CD4-positive, alpha-beta memory T cell (primary cell): ENCODE results near the gene BRCA2. TPM values are rescaled to one million over a fixed set of nuclear protein-coding genes. Genes with fewer than 3 reads are reported as not detected.
"Not testable (repeated sequence)": the region's sequence is repeated elsewhere in the genome, so short reads cannot be mapped to it uniquely, and the experiment has no call there.

ENCODE experiments used
- CTCF ChIA-PET: fragments of 350-600 bp; sonication (Branson Sonifier 250); formaldehyde crosslinking; loops from one replicate; lab custom pipeline; 2021; ENCODE audit warnings: inconsistent platforms; ENCODE audit not compliant: partially characterized antibody; lab: Charles Lee
- POLR2A ChIA-PET: fragments of 350-600 bp; sonication (Branson Sonifier 250); formaldehyde crosslinking; loops from one replicate; lab custom pipeline; 2021; ENCODE audit not compliant: partially characterized antibody; lab: Charles Lee
- DNase-seq, 5 donors: peaks; one replicate each; pipeline versions ENCODE4 v3.0.0 to v3.0.0-alpha.2; 2020 to 2022; ENCODE audit warnings: mixed read lengths in 1 of 5
- H3K27ac ChIP-seq: one replicate; pipeline ENCODE4 v1.7.0; 2013; ENCODE audit warnings: low read depth, low read length
- H3K27me3 ChIP-seq: 2 replicates; pipeline ENCODE4 v1.7.0; 2013; ENCODE audit warnings: mild to moderate bottlenecking, low read length, moderate library complexity; ENCODE audit not compliant: insufficient read depth
- H3K36me3 ChIP-seq: 2 replicates; pipeline ENCODE4 v1.7.0; 2013; ENCODE audit warnings: mild to moderate bottlenecking, low read length, moderate library complexity; ENCODE audit not compliant: insufficient read depth
- H3K4me1 ChIP-seq: 2 replicates; pipeline ENCODE4 v1.7.0; 2013; ENCODE audit warnings: mild to moderate bottlenecking, low read length, moderate library complexity; ENCODE audit not compliant: insufficient read depth
- H3K4me3 ChIP-seq, 2 donors: one replicate each; pipeline ENCODE4 v1.7.0; 2013; ENCODE audit warnings: low read length in 2 of 2, mild to moderate bottlenecking in 1 of 2
- H3K9me3 ChIP-seq, 2 donors: one replicate each; pipeline ENCODE4 v1.7.0; 2013; ENCODE audit warnings: low read length in 2 of 2, control low read depth in 1 of 2; ENCODE audit not compliant: control insufficient read depth in 1 of 2
- H3K27ac Mint-ChIP-seq, 7 donors: one replicate each; pipeline ENCODE4 v1.8.0; 2020 to 2021; ENCODE audit warnings: mixed read lengths in 7 of 7, mild to moderate bottlenecking in 6 of 7, inconsistent platforms in 3 of 7, moderate library complexity in 3 of 7
- H3K27me3 Mint-ChIP-seq, 2 donors: one replicate each; pipeline ENCODE4 v1.8.0; 2020 to 2021; ENCODE audit warnings: mixed read lengths in 2 of 2
- H3K36me3 Mint-ChIP-seq, 2 donors: one replicate each; pipeline ENCODE4 v1.8.0; 2020 to 2021; ENCODE audit warnings: mixed read lengths in 2 of 2, inconsistent platforms in 1 of 2, mild to moderate bottlenecking in 1 of 2
- H3K4me1 Mint-ChIP-seq, 4 donors: one replicate each; pipeline ENCODE4 v1.8.0; 2020 to 2021; ENCODE audit warnings: mixed read lengths in 4 of 4, mild to moderate bottlenecking in 1 of 4
- H3K4me3 Mint-ChIP-seq, 8 donors: one replicate each; pipeline ENCODE4 v1.8.0; 2020 to 2021; ENCODE audit warnings: mixed read lengths in 8 of 8, mild to moderate bottlenecking in 7 of 8, moderate library complexity in 6 of 8, inconsistent platforms in 3 of 8
- H3K9me3 Mint-ChIP-seq, 8 donors: one replicate each; pipeline ENCODE4 v1.8.0; 2020 to 2021; ENCODE audit warnings: mixed read lengths in 8 of 8, mild to moderate bottlenecking in 5 of 8, inconsistent platforms in 3 of 8, moderate library complexity in 1 of 8
- intact Hi-C: fragments of 100-400 bp; cut with micrococcal nuclease; formaldehyde crosslinking; loops from one replicate; pipeline ENCODE4 v1.15.1; 2023
- polyA plus RNA-seq, 2 donors: library from polyadenylated mRNA; unstranded; fragments of 300-500 nt; fragmentation: Illumina TruSeq; gene quantifications; one replicate each; pipeline ENCODE4 v1.2.3, GENCODE V29; 2021
- total RNA-seq, 2 experiments: library from RNA; stranded (reverse); gene quantifications; one replicate each; pipeline ENCODE4 v1.2.3, GENCODE V29; 2021

The BRCA2 gene
- total and polyA plus RNA-seq, 4 experiments from 2014 or later: 0.71 to 3.2 (median 2.6) TPM

- intact Hi-C loops, H3K4me3 Mint-ChIP-seq, H3K4me1 Mint-ChIP-seq, H3K27me3 Mint-ChIP-seq, H3K36me3 ChIP-seq, H3K9me3 Mint-ChIP-seq, DNase-seq, H3K4me3 ChIP-seq, CTCF ChIA-PET, H3K36me3 Mint-ChIP-seq, H3K27me3 ChIP-seq, H3K27ac ChIP-seq, POLR2A ChIA-PET, H3K27ac Mint-ChIP-seq, H3K9me3 ChIP-seq, H3K4me1 ChIP-seq: not testable (repeated sequence)
Observed at GRCh38 chr13:32350839-32351441, 35.6 kb downstream of the BRCA2 start.

- Histone ChIP-seq H3K27me3 (no peaks in the 10 kb centered on the region), H3K9me3 (no peaks in the 10 kb centered on the region), H3K4me1 (no peaks in the 10 kb centered on the region), H3K4me3 (no peak overlapping the region), H3K27ac (no peak overlapping the region), H3K36me3 (no peaks in the 10 kb centered on the region)
- no peak overlapping the region for H3K27ac Mint-ChIP-seq
- H3K4me1 Mint-ChIP-seq: no peaks in the 10 kb centered on the region
- no peaks in the 10 kb centered on the region for H3K9me3 Mint-ChIP-seq
- CTCF ChIA-PET: no interaction called here
- no peaks in the 10 kb centered on the region for H3K27me3 Mint-ChIP-seq
- DNase-seq: no peak
- H3K36me3 Mint-ChIP-seq: no peaks in the 10 kb centered on the region
- intact Hi-C loops: no loop called here
- H3K4me3 Mint-ChIP-seq: no peak overlapping the region
- POLR2A ChIA-PET: no interaction called here
Observed at GRCh38 chr13:32354040-32354439, 38.7 kb downstream of the BRCA2 start.

- H3K4me1 ChIP-seq, POLR2A ChIA-PET, H3K9me3 ChIP-seq, DNase-seq, H3K4me3 Mint-ChIP-seq, H3K27me3 ChIP-seq, H3K9me3 Mint-ChIP-seq, H3K27ac ChIP-seq, intact Hi-C loops, H3K27me3 Mint-ChIP-seq, H3K4me1 Mint-ChIP-seq, H3K36me3 Mint-ChIP-seq, H3K27ac Mint-ChIP-seq, CTCF ChIA-PET, H3K4me3 ChIP-seq, H3K36me3 ChIP-seq: not testable (repeated sequence)
Observed at GRCh38 chr13:32355935-32356334, 40.6 kb downstream of the BRCA2 start.

GRCh38 chr13:32362574-32362973 lies 47.3 kb downstream of the BRCA2 start:
- Histone ChIP-seq H3K9me3 (no peaks in the 10 kb centered on the region), H3K4me1 (no peaks in the 10 kb centered on the region), H3K36me3 (no peaks in the 10 kb centered on the region), H3K4me3 (no peak overlapping the region), H3K27me3 (no peaks in the 10 kb centered on the region), H3K27ac (no peak overlapping the region)
- intact Hi-C loops: no loop called here
- Mint-ChIP-seq H3K4me3 (no peak overlapping the region), H3K27ac (no peak overlapping the region), H3K36me3 (no peaks in the 10 kb centered on the region), H3K4me1 (peaks cover 0 to 5% (median 2%) of the 10 kb centered on the region in 4 donors), H3K27me3 (no peaks in the 10 kb centered on the region), H3K9me3 (peaks cover 0 to 2% (median 0%) of the 10 kb centered on the region in 8 donors)
- ChIA-PET POLR2A (no interaction called here), CTCF (no interaction called here)
- DNase-seq: no peak

GRCh38 chr13:32370805-32371204 lies 55.5 kb downstream of the BRCA2 start:
- H3K4me3 ChIP-seq: no peak overlapping the region
- peaks cover 0 to 2% (median 0%) of the 10 kb centered on the region in 8 donors for H3K9me3 Mint-ChIP-seq
- no peaks in the 10 kb centered on the region for H3K9me3 ChIP-seq
- no peak overlapping the region for H3K27ac Mint-ChIP-seq
- CTCF ChIA-PET: no interaction called here
- H3K27me3 ChIP-seq: no peaks in the 10 kb centered on the region
- H3K36me3 ChIP-seq: no peaks in the 10 kb centered on the region
- H3K27ac ChIP-seq: no peak overlapping the region
- H3K4me1 Mint-ChIP-seq: no peaks in the 10 kb centered on the region
- no peak overlapping the region for H3K4me3 Mint-ChIP-seq
- intact Hi-C loops: no loop called here
- no peaks in the 10 kb centered on the region for H3K4me1 ChIP-seq
- POLR2A ChIA-PET: no interaction called here
- peaks cover 4 to 11% of the 10 kb centered on the region in 2 donors for H3K36me3 Mint-ChIP-seq
- no peaks in the 10 kb centered on the region for H3K27me3 Mint-ChIP-seq
- DNase-seq: no peak

GRCh38 chr13:32376642-32377415 lies 61.5 kb downstream of the BRCA2 start:
- H3K27me3 ChIP-seq: no peaks in the 10 kb centered on the region
- no peak overlapping the region for H3K4me3 Mint-ChIP-seq
- ChIA-PET POLR2A (no interaction called here), CTCF (interaction anchor here (0.8 to 1.3 kb wide), 4 partner anchors 25 to 319 kb away, joined by 3 read pairs; no protein-coding TSS in a partner anchor)
- intact Hi-C loops: no loop called here
- no peaks in the 10 kb centered on the region for H3K27me3 Mint-ChIP-seq
- H3K9me3 Mint-ChIP-seq: peaks cover 0 to 2% (median 0%) of the 10 kb centered on the region in 8 donors
- H3K27ac ChIP-seq: no peak overlapping the region
- H3K27ac Mint-ChIP-seq: no peak overlapping the region
- H3K4me3 ChIP-seq: no peak overlapping the region
- peaks cover 4 to 11% of the 10 kb centered on the region in 2 donors for H3K36me3 Mint-ChIP-seq
- H3K9me3 ChIP-seq: no peaks in the 10 kb centered on the region
- H3K4me1 ChIP-seq: no peaks in the 10 kb centered on the region
- no peaks in the 10 kb centered on the region for H3K4me1 Mint-ChIP-seq
- H3K36me3 ChIP-seq: no peaks in the 10 kb centered on the region
- no peak for DNase-seq

- no peaks in the 10 kb centered on the region for H3K27me3 Mint-ChIP-seq
- no peaks in the 10 kb centered on the region for H3K4me1 ChIP-seq
- H3K9me3 Mint-ChIP-seq: peaks cover 0 to 2% (median 0%) of the 10 kb centered on the region in 8 donors
- no peaks in the 10 kb centered on the region for H3K4me1 Mint-ChIP-seq
- no peaks in the 10 kb centered on the region for H3K27me3 ChIP-seq
- no peaks in the 10 kb centered on the region for H3K36me3 ChIP-seq
- peaks cover 4 to 5% of the 10 kb centered on the region in 2 donors for H3K36me3 Mint-ChIP-seq
- POLR2A ChIA-PET: no interaction called here
- no peaks in the 10 kb centered on the region for H3K9me3 ChIP-seq
- intact Hi-C loops: no loop called here
- H3K4me3 Mint-ChIP-seq: no peak overlapping the region
- DNase-seq: no peak
- H3K27ac ChIP-seq: no peak overlapping the region
- no peak overlapping the region for H3K27ac Mint-ChIP-seq
- no peak overlapping the region for H3K4me3 ChIP-seq
- CTCF ChIA-PET: interaction anchor here (0.9 to 1.3 kb wide), 3 partner anchors 24 to 317 kb away, joined by 3 read pairs; no protein-coding TSS in a partner anchor
Observed at GRCh38 chr13:32378012-32378411, 62.7 kb downstream of the BRCA2 start.
